GM23248 (cell line): ENCODE data around the gene DLL1. TPM values are rescaled to one million over a fixed set of nuclear protein-coding genes. Genes with fewer than 3 reads are reported as not detected.

Experiments used
- DNase-seq: peaks from one replicate; pipeline ENCODE4 v3.0.0-alpha.2; 2015
- H2AFZ ChIP-seq: fragments of 200-600 bp; sonication (generic); 2 replicates; pipeline ENCODE4 v1.6.1; 2016; ENCODE audit warnings: antibody characterized with exemption
- H3F3A ChIP-seq: fragments of 200-600 bp; sonication (generic); 2 replicates; pipeline ENCODE4 v1.6.1; 2016; ENCODE audit warnings: mild to moderate bottlenecking, antibody characterized with exemption, mixed run types; ENCODE audit not compliant: insufficient read depth
- H3K27ac ChIP-seq: fragments of 200-600 bp; sonication (generic); 2 replicates; pipeline ENCODE4 v1.5.1; 2016; ENCODE audit warnings: mild to moderate bottlenecking
- H3K27me3 ChIP-seq: fragments of 200-600 bp; sonication (generic); replicated peaks from 2 replicates; pipeline ENCODE4 v1.6.1; 2016; ENCODE audit warnings: mild to moderate bottlenecking; ENCODE audit not compliant: insufficient read depth
- H3K36me3 ChIP-seq: fragments of 200-600 bp; sonication (generic); 2 replicates; pipeline ENCODE4 v1.6.1; 2016; ENCODE audit warnings: low read depth, mild to moderate bottlenecking
- H3K4me1 ChIP-seq: fragments of 200-600 bp; sonication (generic); 2 replicates; pipeline ENCODE4 v1.6.1; 2016; ENCODE audit warnings: mild to moderate bottlenecking; ENCODE audit not compliant: insufficient read depth
- H3K4me2 ChIP-seq: fragments of 200-600 bp; sonication (generic); one replicate; pipeline ENCODE4 v1.6.1; 2016; ENCODE audit warnings: mild to moderate bottlenecking; ENCODE audit not compliant: unreplicated experiment
- H3K4me3 ChIP-seq: fragments of 200-600 bp; sonication (generic); 2 replicates; pipeline ENCODE4 v1.5.1; 2016; ENCODE audit warnings: mild to moderate bottlenecking
- H3K79me2 ChIP-seq: fragments of 200-600 bp; sonication (generic); 2 replicates; pipeline ENCODE4 v1.6.1; 2016; ENCODE audit warnings: mild to moderate bottlenecking; ENCODE audit not compliant: insufficient read depth
- H3K9ac ChIP-seq: fragments of 200-600 bp; sonication (generic); 2 replicates; pipeline ENCODE4 v1.6.1; 2016; ENCODE audit warnings: mild to moderate bottlenecking
- H3K9me2 ChIP-seq: fragments of 200-600 bp; sonication (generic); 2 replicates; pipeline ENCODE4 v1.6.1; 2016; ENCODE audit warnings: mixed run types, mild to moderate bottlenecking, moderate library complexity; ENCODE audit not compliant: insufficient read depth
- H3K9me3 ChIP-seq: fragments of 200-600 bp; sonication (generic); one replicate; pipeline ENCODE4 v1.6.1; 2017; ENCODE audit warnings: low read depth
- H4K20me1 ChIP-seq: fragments of 200-600 bp; sonication (generic); 2 replicates; pipeline ENCODE4 v1.6.0; 2016; ENCODE audit not compliant: insufficient read depth
- EZH2 ChIP-seq: fragments of 200-600 bp; sonication (generic); IDR thresholded peaks from 2 replicates; pipeline ENCODE4 v1.6.1; 2018; ENCODE audit warnings: antibody characterized with exemption, mild to moderate bottlenecking; ENCODE audit not compliant: insufficient read depth, poor library complexity, severe bottlenecking
- EZH2phosphoT487 ChIP-seq: fragments of 200-600 bp; sonication (generic); IDR thresholded peaks from 2 replicates; pipeline ENCODE4 v1.6.1; 2018; ENCODE audit warnings: antibody characterized with exemption, moderate library complexity, mild to moderate bottlenecking, low read depth; ENCODE audit not compliant: insufficient read depth
- WGBS, 2 experiments: methylation state at CpG; one replicate each; pipeline ENCODE4 v1.1.6; 2015 to 2017; ENCODE audit warnings: low lambda C conversion rate in 2 of 2, low coverage in 1 of 2; ENCODE audit errors: missing lambda C conversion rate in 2 of 2; 5-methylcytosine and 5-hydroxymethylcytosine counted together
- in situ Hi-C: fragments of 300-500 bp; cut with MboI; formaldehyde crosslinking; loops from 2 replicates; pipeline ENCODE4 v1.15.0; 2020
- polyA plus RNA-seq: library from polyadenylated mRNA; unstranded; fragments of >200 nt; fragmentation: Nextera tagmentation; extraction: Ambion mirVana; gene quantifications from 2 replicates; pipeline ENCODE4 v1.2.1, GENCODE V29; 2016
- total RNA-seq: library from RNA; depleted of rRNA; stranded (reverse); fragments of >200 nt; shearing (Covaris generic); gene quantifications from 2 replicates; pipeline ENCODE4 v1.2.3, GENCODE V29; 2014

DLL1 gene
- total and polyA plus RNA-seq, 2 experiments from 2014 or later: 0.68 to 0.86 TPM

- Histone ChIP-seq H3K4me1 (no peaks in the 10 kb centered on the region), H4K20me1 (no peaks in the 10 kb centered on the region), H3K79me2 (no peaks in the 10 kb centered on the region), H3K36me3 (no peaks in the 10 kb centered on the region), H2AFZ (no peak overlapping the region), H3K27ac (no peak overlapping the region), H3K9me2 (no peaks in the 10 kb centered on the region), H3K9ac (no peak overlapping the region), H3K4me2 (no peak overlapping the region), H3K4me3 (no peak overlapping the region), H3K27me3 (peaks cover 12% of the 10 kb centered on the region), H3K9me3 (no peaks in the 10 kb centered on the region), H3F3A (no peaks in the 10 kb centered on the region)
- DNase-seq: no peak
- in situ Hi-C loops: no loop called here
- TF ChIP-seq EZH2phosphoT487: no peak
- TF ChIP-seq EZH2: no peak
- 79 to 80% methylated on average over 31 to 32 of the region's 32 CpGs for WGBS, 2 experiments
Measured at GRCh38 chr6:170271771-170272314, 19.0 kb downstream of the DLL1 start.

GRCh38 chr6:170270984-170271593 is 19.8 kb downstream of the DLL1 start:
- H3K27me3 ChIP-seq: peaks cover 12% of the 10 kb centered on the region
- no peak overlapping the region for H3K9ac ChIP-seq
- no peak for DNase-seq
- no peaks in the 10 kb centered on the region for H3K9me3 ChIP-seq
- H3K4me3 ChIP-seq: no peak overlapping the region
- H4K20me1 ChIP-seq: no peaks in the 10 kb centered on the region
- TF ChIP-seq EZH2: no peak
- no peak for TF ChIP-seq EZH2phosphoT487
- H3K79me2 ChIP-seq: no peaks in the 10 kb centered on the region
- no peaks in the 10 kb centered on the region for H3K9me2 ChIP-seq
- 73 to 74% methylated on average over 19 of the region's 19 CpGs for WGBS, 2 experiments
- in situ Hi-C loops: no loop called here
- no peak overlapping the region for H2AFZ ChIP-seq
- H3K36me3 ChIP-seq: no peaks in the 10 kb centered on the region
- H3F3A ChIP-seq: no peaks in the 10 kb centered on the region
- no peaks in the 10 kb centered on the region for H3K4me1 ChIP-seq
- H3K27ac ChIP-seq: no peak overlapping the region
- no peak overlapping the region for H3K4me2 ChIP-seq

DNA sequence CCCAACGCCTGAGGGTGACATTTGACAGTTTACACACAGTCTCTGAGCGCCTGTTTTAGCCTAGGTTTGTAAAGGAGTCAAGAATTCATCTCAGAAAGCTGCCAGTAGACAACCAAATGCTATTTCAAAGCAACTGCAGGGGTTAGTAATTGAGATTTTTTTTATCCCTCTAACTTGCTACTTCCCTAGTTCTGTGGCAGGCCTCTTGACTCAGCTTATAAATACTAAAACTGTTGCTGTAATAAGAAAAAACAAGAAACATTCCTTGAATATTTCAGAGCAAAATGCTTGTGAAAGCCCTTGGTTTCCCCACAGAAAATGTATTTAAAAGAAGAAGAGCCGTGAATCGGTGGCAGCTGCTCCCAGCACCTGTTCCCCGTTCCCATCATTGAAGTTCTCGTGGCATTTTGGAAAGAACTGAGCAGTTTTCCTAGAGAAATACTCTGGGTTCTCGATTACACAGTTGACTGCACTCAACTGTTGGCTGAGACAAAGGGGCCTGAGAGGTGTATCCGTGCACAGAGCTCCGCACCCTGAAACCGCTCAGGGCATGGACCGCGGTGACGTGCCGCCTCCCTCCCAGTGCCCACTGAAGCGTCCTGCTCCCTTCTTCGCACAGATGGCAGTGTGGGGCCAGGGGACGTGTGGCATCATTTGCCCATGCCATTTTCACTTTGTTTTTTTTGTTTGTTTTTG is 20.9 kb downstream of the DLL1 start:
- Histone ChIP-seq H3K4me1 (no peaks in the 10 kb centered on the region), H3K9me3 (no peaks in the 10 kb centered on the region), H3K79me2 (no peaks in the 10 kb centered on the region), H4K20me1 (no peaks in the 10 kb centered on the region), H3K36me3 (no peaks in the 10 kb centered on the region), H3F3A (no peaks in the 10 kb centered on the region), H3K4me2 (no peak overlapping the region), H2AFZ (no peak overlapping the region), H3K27me3 (peaks cover 12% of the 10 kb centered on the region), H3K4me3 (no peak overlapping the region), H3K9me2 (no peaks in the 10 kb centered on the region), H3K9ac (no peak overlapping the region), H3K27ac (no peak overlapping the region)
- WGBS, 2 experiments: 71 to 75% methylated on average over 17 of the region's 17 CpGs
- in situ Hi-C loops: no loop called here
- TF ChIP-seq EZH2 (no peak), EZH2phosphoT487 (no peak)
- DNase-seq: peak; percentile 13

- no peaks in the 10 kb centered on the region for H3K9me2 ChIP-seq
- no peaks in the 10 kb centered on the region for H4K20me1 ChIP-seq
- H3K36me3 ChIP-seq: no peaks in the 10 kb centered on the region
- H3F3A ChIP-seq: no peaks in the 10 kb centered on the region
- in situ Hi-C loops: no loop called here
- no peak for DNase-seq
- WGBS, 2 experiments: 71 to 74% methylated on average over 19 to 22 of the region's 22 CpGs
- no peak overlapping the region for H2AFZ ChIP-seq
- no peak overlapping the region for H3K9ac ChIP-seq
- no peak overlapping the region for H3K4me3 ChIP-seq
- no peaks in the 10 kb centered on the region for H3K9me3 ChIP-seq
- no peaks in the 10 kb centered on the region for H3K4me1 ChIP-seq
- peaks cover 8% of the 10 kb centered on the region for H3K27me3 ChIP-seq
- TF ChIP-seq EZH2 (no peak), EZH2phosphoT487 (no peak)
- H3K79me2 ChIP-seq: no peaks in the 10 kb centered on the region
- no peak overlapping the region for H3K4me2 ChIP-seq
- no peak overlapping the region for H3K27ac ChIP-seq
Measured at GRCh38 chr6:170269151-170269845, 21.6 kb downstream of the DLL1 start.
